SU-DHL-6 (cell line): ENCODE measurements around the gene STAT1.

Experiments
- H2AFZ ChIP-seq: fragments of 200-600 bp; sonication (generic); 2 replicates; pipeline ENCODE4 v1.6.1; 2014; ENCODE audit warnings: low read depth, mild to moderate bottlenecking, moderate library complexity, mixed read lengths, antibody characterized with exemption, low read length; ENCODE audit not compliant: severe bottlenecking
- H3F3A ChIP-seq: fragments of 200-600 bp; shearing (Covaris generic); 2 replicates; pipeline ENCODE4 v1.6.0; 2016; ENCODE audit warnings: antibody characterized with exemption, mild to moderate bottlenecking; ENCODE audit not compliant: insufficient read depth
- H3K27ac ChIP-seq: fragments of 200-600 bp; sonication (generic); 2 replicates; pipeline ENCODE4 v1.5.1; 2016; ENCODE audit warnings: low read depth, mild to moderate bottlenecking, low read length, moderate library complexity, mixed read lengths
- H3K27me3 ChIP-seq: fragments of 200-600 bp; sonication (generic), shearing (Covaris generic); 2 replicates; pipeline ENCODE4 v1.6.0; 2014; ENCODE audit warnings: mild to moderate bottlenecking, low read length
- H3K36me3 ChIP-seq: fragments of 200-600 bp; sonication (generic); 2 replicates; pipeline ENCODE4 v1.6.1; 2014; ENCODE audit warnings: mild to moderate bottlenecking, low read length, mixed read lengths
- H3K4me2 ChIP-seq: fragments of 300-600, 200-600 bp; shearing (Covaris generic), sonication (generic); 2 replicates; pipeline ENCODE4 v1.6.0; 2014; ENCODE audit warnings: low read length, low read depth, mild to moderate bottlenecking; ENCODE audit not compliant: poor library complexity, severe bottlenecking
- H3K4me3 ChIP-seq: fragments of 200-600 bp; sonication (generic); 2 replicates; pipeline ENCODE4 v1.5.1; 2014; ENCODE audit warnings: antibody characterized with exemption, low read length, mild to moderate bottlenecking, mixed read lengths; ENCODE audit not compliant: insufficient read depth, poor library complexity, severe bottlenecking
- H3K79me2 ChIP-seq: fragments of 200-600 bp; sonication (generic); 2 replicates; pipeline ENCODE4 v1.6.1; 2014; ENCODE audit warnings: mild to moderate bottlenecking, low read length, moderate library complexity; ENCODE audit not compliant: insufficient read depth
- H3K9ac ChIP-seq: fragments of 200-600 bp; sonication (generic); 2 replicates; pipeline ENCODE4 v1.7.0; 2014; ENCODE audit warnings: mild to moderate bottlenecking, low read length
- H3K9me2 ChIP-seq: fragments of 200-600 bp; sonication (generic); replicated peaks from 2 replicates; pipeline ENCODE4 v1.6.1; 2014; ENCODE audit warnings: low read length; ENCODE audit not compliant: insufficient read depth
- H3K9me3 ChIP-seq: fragments of 200-600 bp; sonication (generic); 2 replicates; pipeline ENCODE4 v1.6.1; 2014; ENCODE audit warnings: low read length, mixed read lengths; ENCODE audit not compliant: insufficient read depth
- H4K20me1 ChIP-seq: fragments of 200-600 bp; sonication (generic); 2 replicates; pipeline ENCODE4 v1.6.1; 2014; ENCODE audit warnings: low read depth, mild to moderate bottlenecking, antibody characterized with exemption, low read length, moderate library complexity, mixed read lengths
- CTCF ChIP-seq: fragments of 200-600 bp; sonication (generic); IDR thresholded peaks from one replicate; pipeline ENCODE4 v1.5.1; 2017; ENCODE audit warnings: antibody characterized with exemption, mild to moderate bottlenecking, low read length, moderate library complexity; ENCODE audit not compliant: insufficient read depth, poor library complexity, severe bottlenecking
- EZH2phosphoT487 ChIP-seq: fragments of 200-600 bp; sonication (generic), shearing (Covaris generic); conservative IDR thresholded peaks from 2 replicates; pipeline ENCODE4 v1.6.1; 2018; ENCODE audit warnings: mild to moderate bottlenecking, antibody characterized with exemption, low read length, moderate library complexity, mixed read lengths

STAT1 gene

GRCh38 chr2:190987938-190988337 lies 26.0 kb downstream of the STAT1 start:
- H3K79me2 ChIP-seq = no peaks in the 10 kb centered on the region
- no peak overlapping the region for H2AFZ ChIP-seq
- TF ChIP-seq CTCF (no peak), EZH2phosphoT487 (no peak)
- no peaks in the 10 kb centered on the region for H3K9me2 ChIP-seq
- H3K9ac ChIP-seq = no peak overlapping the region
- no peaks in the 10 kb centered on the region for H3K27me3 ChIP-seq
- no peaks in the 10 kb centered on the region for H3F3A ChIP-seq
- no peaks in the 10 kb centered on the region for H4K20me1 ChIP-seq
- no peak overlapping the region for H3K4me3 ChIP-seq
- peaks cover 17% of the 10 kb centered on the region; the same call in 1 of the 2 replicates for H3K36me3 ChIP-seq
- no peak overlapping the region for H3K27ac ChIP-seq
- H3K4me2 ChIP-seq = no peak overlapping the region
- H3K9me3 ChIP-seq = no peaks in the 10 kb centered on the region

GRCh38 chr2:190987116-190987515 lies 26.9 kb downstream of the STAT1 start:
- Histone ChIP-seq H3K79me2 (no peaks in the 10 kb centered on the region), H3K4me3 (no peak overlapping the region)

GRCh38 chr2:190986221-190986953 lies 27.6 kb downstream of the STAT1 start:
- H3K79me2 ChIP-seq = no peaks in the 10 kb centered on the region
- H3K9ac ChIP-seq = no peak overlapping the region
- no peaks in the 10 kb centered on the region for H3F3A ChIP-seq
- no peak for TF ChIP-seq CTCF
- TF ChIP-seq EZH2phosphoT487 = no peak
- no peaks in the 10 kb centered on the region for H3K27me3 ChIP-seq
- no peaks in the 10 kb centered on the region for H4K20me1 ChIP-seq
- H3K4me2 ChIP-seq = no peak overlapping the region
- H3K4me3 ChIP-seq = no peak overlapping the region
- no peaks in the 10 kb centered on the region for H3K9me2 ChIP-seq
- H3K27ac ChIP-seq = no peak overlapping the region
- H3K36me3 ChIP-seq = peaks cover 16% of the 10 kb centered on the region; the same call in 1 of the 2 replicates
- H2AFZ ChIP-seq = no peak overlapping the region
- H3K9me3 ChIP-seq = no peaks in the 10 kb centered on the region

More at GRCh38 chr2:190987116-190987515, 26.9 kb downstream of the STAT1 start:
- no peak overlapping the region for H2AFZ ChIP-seq
- H3K9me3 ChIP-seq = no peaks in the 10 kb centered on the region
- H3K9me2 ChIP-seq = no peaks in the 10 kb centered on the region
- no peak overlapping the region for H3K27ac ChIP-seq
- H3K36me3 ChIP-seq = peaks cover 17% of the 10 kb centered on the region; the same call in 1 of the 2 replicates
- no peaks in the 10 kb centered on the region for H4K20me1 ChIP-seq
- no peaks in the 10 kb centered on the region for H3K27me3 ChIP-seq
- TF ChIP-seq CTCF (no peak), EZH2phosphoT487 (no peak)
- H3F3A ChIP-seq = no peaks in the 10 kb centered on the region
- H3K9ac ChIP-seq = no peak overlapping the region
- H3K4me2 ChIP-seq = no peak overlapping the region
